EL (cell line): ENCODE results near the gene ATP2C2.
"Not testable (repeated sequence)": the region's sequence is repeated elsewhere in the genome, so short reads cannot be mapped to it uniquely, and the experiment has no call there.

Source experiments
- DNase-seq: peaks from one replicate; pipeline ENCODE4 v3.0.0-alpha.2; 2016

Gene ATP2C2

GRCh38 chr16:84421081-84421937 is 53.0 kb downstream of the ATP2C2 start:
- no peak for DNase-seq

GRCh38 chr16:84421938-84422220 is 53.5 kb downstream of the ATP2C2 start:
- DNase-seq = no peak

GRCh38 chr16:84423416-84423837 is 55.1 kb downstream of the ATP2C2 start:
- DNase-seq = peak; percentile 48

GRCh38 chr16:84425696-84426095 is 57.4 kb downstream of the ATP2C2 start:
- DNase-seq = no peak

GRCh38 chr16:84426804-84427203 is 58.5 kb downstream of the ATP2C2 start:
- DNase-seq = no peak

GRCh38 chr16:84427553-84427952 is 59.2 kb downstream of the ATP2C2 start:
- DNase-seq = no peak

- DNase-seq = no peak
These were observed 62.5 kb downstream of the ATP2C2 start for GRCh38 chr16:84430860-84431259.

- no peak for DNase-seq
These were observed 66.5 kb downstream of the ATP2C2 start for GRCh38 chr16:84434800-84435199.

GRCh38 chr16:84436196-84436595 is 67.9 kb downstream of the ATP2C2 start:
- DNase-seq = no peak

- DNase-seq = no peak
These were observed 70.8 kb downstream of the ATP2C2 start for GRCh38 chr16:84438971-84439696.

GRCh38 chr16:84442416-84443145 is 74.2 kb downstream of the ATP2C2 start:
- DNase-seq = no peak

GRCh38 chr16:84443166-84443802 is 74.9 kb downstream of the ATP2C2 start:
- no peak for DNase-seq

- no peak for DNase-seq
These were observed 76.1 kb downstream of the ATP2C2 start for GRCh38 chr16:84444476-84444875.

GRCh38 chr16:84446084-84446483 is 77.7 kb downstream of the ATP2C2 start:
- no peak for DNase-seq

- DNase-seq = no peak
These were observed 78.5 kb downstream of the ATP2C2 start for GRCh38 chr16:84446596-84447392.

- no peak for DNase-seq
These were observed 80.1 kb downstream of the ATP2C2 start for GRCh38 chr16:84448444-84448843.

GRCh38 chr16:84449156-84450140 is 81.1 kb downstream of the ATP2C2 start:
- no peak for DNase-seq

- no peak for DNase-seq
These were observed 82.0 kb downstream of the ATP2C2 start for GRCh38 chr16:84450176-84450865.

GRCh38 chr16:84451010-84451676 is 82.8 kb downstream of the ATP2C2 start:
- DNase-seq = not testable (repeated sequence)

- DNase-seq = no peak
These were observed 83.4 kb downstream of the ATP2C2 start for GRCh38 chr16:84451781-84452180.
